Measurements from ENCODE around the gene THSD4. TPM values are rescaled to one million over a fixed set of nuclear protein-coding genes. Genes with fewer than 3 reads are reported as not detected.

THSD4 gene
- total RNA-seq, 5 donors from 2014 or later (not counting 1 experiment from before 2014, with no cell fraction given): 0.03 to 0.23 (median 0.18) TPM; not detected in 2

- ATAC-seq (replicated peaks in 1 of 4) (no peak), DNase-seq (no peak)
Measured at GRCh38 chr15:71515375-71516186, 400.3 kb downstream of the THSD4 start.

GRCh38 chr15:71517751-71518150 is 402.5 kb downstream of the THSD4 start:
- DNase-seq (no peak), ATAC-seq (replicated peaks in 1 of 4) (no peak)
- Histone ChIP-seq H3K27me3 (replicated peaks in 1 of 2; ENCODE audit: control insufficient read depth in 2 of 2, extremely low read depth in 1 of 2, insufficient read depth in 2 of 2, low read length in 1 of 2) (no peaks in the 10 kb centered on the region), H3K9me3 (no peaks in the 10 kb centered on the region), H3K4me3 (ENCODE audit: control insufficient read depth in 1 of 2, extremely low read depth in 1 of 2, low read length in 1 of 2) (no peak overlapping the region), H3K36me3 (ENCODE audit: control insufficient read depth in 2 of 2, extremely low read depth in 1 of 2, insufficient read depth in 1 of 2, low read length in 1 of 2) (no peaks in the 10 kb centered on the region), H3K4me1 (ENCODE audit: control insufficient read depth in 1 of 2, extremely low read depth in 1 of 2, insufficient read depth in 2 of 2, low read length in 2 of 2) (no peaks in the 10 kb centered on the region), H3K27ac (ENCODE audit: low read length) (no peak overlapping the region)
- Mint-ChIP-seq H3K36me3 (no peaks in the 10 kb centered on the region), H3K27ac (no peak overlapping the region), H3K4me3 (no peak overlapping the region), H3K4me1 (no peaks in the 10 kb centered on the region), H3K9me3 (no peaks in the 10 kb centered on the region), H3K27me3 (peaks cover 13 to 55% of the 10 kb centered on the region in 2 donors)
- ChIA-PET CTCF (no interaction called here), POLR2A (no interaction called here)

More at GRCh38 chr15:71515375-71516186, 400.3 kb downstream of the THSD4 start:
- no peaks in the 10 kb centered on the region for H3K36me3 Mint-ChIP-seq
- no peaks in the 10 kb centered on the region for H3K27me3 ChIP-seq (replicated peaks in 1 of 2; ENCODE audit: control insufficient read depth in 2 of 2, extremely low read depth in 1 of 2, insufficient read depth in 2 of 2, low read length in 1 of 2)
- H3K4me3 ChIP-seq (ENCODE audit: control insufficient read depth in 1 of 2, extremely low read depth in 1 of 2, low read length in 1 of 2): no peak overlapping the region
- H3K4me1 Mint-ChIP-seq: no peaks in the 10 kb centered on the region
- H3K27me3 Mint-ChIP-seq: peaks cover 15 to 43% of the 10 kb centered on the region in 2 donors
- POLR2A ChIA-PET: no interaction called here
- no peak overlapping the region for H3K27ac Mint-ChIP-seq
- CTCF ChIA-PET: no interaction called here
- H3K4me1 ChIP-seq (ENCODE audit: control insufficient read depth in 1 of 2, extremely low read depth in 1 of 2, insufficient read depth in 2 of 2, low read length in 2 of 2): no peaks in the 10 kb centered on the region
- no peak overlapping the region for H3K4me3 Mint-ChIP-seq
- no peaks in the 10 kb centered on the region for H3K36me3 ChIP-seq (ENCODE audit: control insufficient read depth in 2 of 2, extremely low read depth in 1 of 2, insufficient read depth in 1 of 2, low read length in 1 of 2)
- no peaks in the 10 kb centered on the region for H3K9me3 Mint-ChIP-seq
- 41% methylated on average over 5 of the region's 10 CpGs for WGBS (ENCODE audit: insufficient coverage)
- H3K27ac ChIP-seq (ENCODE audit: low read length): no peak overlapping the region
- H3K9me3 ChIP-seq: no peaks in the 10 kb centered on the region

DNA sequence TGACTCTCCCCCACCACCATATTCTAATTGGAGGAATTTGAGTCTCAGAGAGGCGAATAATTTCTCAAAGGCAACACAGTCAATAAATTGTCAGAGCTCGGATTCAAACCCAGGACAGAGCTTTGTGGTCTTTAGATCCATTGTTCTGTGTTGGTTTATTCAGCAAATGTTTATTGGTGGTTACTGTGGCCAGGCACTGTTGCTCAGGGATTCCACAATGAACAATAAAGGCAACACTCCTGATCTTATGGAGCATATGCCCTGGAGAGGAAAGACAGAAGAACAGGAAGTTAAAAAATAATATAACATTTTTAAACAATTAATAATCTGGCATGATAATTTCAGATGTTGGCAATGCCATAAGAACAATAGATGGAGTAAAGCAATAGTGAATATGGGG is 403.4 kb downstream of the THSD4 start:
- ChIA-PET POLR2A (no interaction called here), CTCF (no interaction called here)
- Histone ChIP-seq H3K27me3 (replicated peaks in 1 of 2; ENCODE audit: control insufficient read depth in 2 of 2, extremely low read depth in 1 of 2, insufficient read depth in 2 of 2, low read length in 1 of 2) (no peaks in the 10 kb centered on the region), H3K4me1 (ENCODE audit: control insufficient read depth in 1 of 2, extremely low read depth in 1 of 2, insufficient read depth in 2 of 2, low read length in 2 of 2) (no peaks in the 10 kb centered on the region), H3K27ac (ENCODE audit: low read length) (no peak overlapping the region), H3K9me3 (no peaks in the 10 kb centered on the region), H3K4me3 (ENCODE audit: control insufficient read depth in 1 of 2, extremely low read depth in 1 of 2, low read length in 1 of 2) (no peak overlapping the region), H3K36me3 (ENCODE audit: control insufficient read depth in 2 of 2, extremely low read depth in 1 of 2, insufficient read depth in 1 of 2, low read length in 1 of 2) (no peaks in the 10 kb centered on the region)
- H3K9me3 Mint-ChIP-seq: no peaks in the 10 kb centered on the region
- H3K4me3 Mint-ChIP-seq: no peak overlapping the region
- H3K4me1 Mint-ChIP-seq: no peaks in the 10 kb centered on the region
- H3K27ac Mint-ChIP-seq: no peak overlapping the region
- peaks cover 15 to 53% of the 10 kb centered on the region in 2 donors for H3K27me3 Mint-ChIP-seq
- no peaks in the 10 kb centered on the region for H3K36me3 Mint-ChIP-seq
- ATAC-seq (replicated peaks in 1 of 4): no peak
- WGBS (ENCODE audit: insufficient coverage): no CpG with 5 or more reads among the region's 2 CpGs
- DNase-seq: no peak

DNA sequence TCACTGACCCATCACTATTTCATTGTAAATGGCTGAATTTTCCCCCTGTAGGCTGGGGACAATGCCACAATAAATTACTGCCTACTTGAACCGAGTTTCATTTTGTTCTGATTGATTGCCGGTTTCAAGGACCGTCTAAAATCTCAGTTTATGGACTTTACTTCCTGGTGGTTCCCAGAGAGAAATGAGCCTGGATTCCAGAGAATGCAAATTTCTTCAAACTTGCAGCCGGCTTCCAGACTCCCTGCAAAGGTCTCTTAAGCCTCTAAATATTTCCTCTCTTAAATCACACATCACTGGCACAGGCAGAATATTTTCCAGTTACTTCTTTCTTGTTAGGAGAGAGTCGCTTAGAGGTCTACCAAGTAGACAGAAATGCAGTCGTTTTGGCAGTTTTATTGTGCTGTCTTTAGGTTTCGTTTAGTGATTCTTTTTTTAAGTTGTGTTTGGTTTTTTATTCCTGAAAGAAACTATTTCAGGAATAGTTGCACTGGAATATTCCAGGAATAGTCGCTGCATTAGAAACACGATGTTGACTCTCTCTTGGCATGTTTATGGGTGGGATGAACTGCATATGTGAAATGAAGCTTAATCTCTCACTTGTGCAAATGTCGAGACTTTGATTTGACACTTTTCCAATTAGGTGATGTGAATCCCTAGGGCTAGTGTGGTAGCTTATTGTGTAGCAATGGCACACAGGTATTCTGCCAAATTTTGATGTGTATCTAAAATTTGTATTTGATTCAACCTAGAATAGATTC is 411.0 kb downstream of the THSD4 start:
- Histone ChIP-seq H3K4me1 (ENCODE audit: control insufficient read depth in 1 of 2, extremely low read depth in 1 of 2, insufficient read depth in 2 of 2, low read length in 2 of 2) (no peaks in the 10 kb centered on the region), H3K27ac (ENCODE audit: low read length) (no peak overlapping the region), H3K27me3 (replicated peaks in 1 of 2; ENCODE audit: control insufficient read depth in 2 of 2, extremely low read depth in 1 of 2, insufficient read depth in 2 of 2, low read length in 1 of 2) (peaks cover 0 to 6% of the 10 kb centered on the region in 2 experiments), H3K4me3 (ENCODE audit: control insufficient read depth in 1 of 2, extremely low read depth in 1 of 2, low read length in 1 of 2) (no peak overlapping the region), H3K9me3 (no peaks in the 10 kb centered on the region), H3K36me3 (ENCODE audit: control insufficient read depth in 2 of 2, extremely low read depth in 1 of 2, insufficient read depth in 1 of 2, low read length in 1 of 2) (no peaks in the 10 kb centered on the region)
- Mint-ChIP-seq H3K4me3 (no peak overlapping the region), H3K4me1 (no peaks in the 10 kb centered on the region), H3K9me3 (no peaks in the 10 kb centered on the region), H3K27me3 (peaks cover 33 to 55% of the 10 kb centered on the region in 2 donors), H3K27ac (no peak overlapping the region), H3K36me3 (no peaks in the 10 kb centered on the region)
- ChIA-PET CTCF (no interaction called here), POLR2A (no interaction called here)
- WGBS (ENCODE audit: insufficient coverage): 49% methylated on average over 5 of the region's 10 CpGs
- ATAC-seq (replicated peaks in 1 of 4) (no peak), DNase-seq (no peak)

GRCh38 chr15:71529361-71529760 is 414.1 kb downstream of the THSD4 start:
- no peaks in the 10 kb centered on the region for H3K4me1 Mint-ChIP-seq
- CTCF ChIA-PET: no interaction called here
- H3K27ac ChIP-seq (ENCODE audit: low read length): no peak overlapping the region
- no peaks in the 10 kb centered on the region for H3K9me3 ChIP-seq
- no peak overlapping the region for H3K4me3 Mint-ChIP-seq
- no peaks in the 10 kb centered on the region for H3K4me1 ChIP-seq (ENCODE audit: control insufficient read depth in 1 of 2, extremely low read depth in 1 of 2, insufficient read depth in 2 of 2, low read length in 2 of 2)
- no peaks in the 10 kb centered on the region for H3K36me3 ChIP-seq (ENCODE audit: control insufficient read depth in 2 of 2, extremely low read depth in 1 of 2, insufficient read depth in 1 of 2, low read length in 1 of 2)
- POLR2A ChIA-PET: no interaction called here
- peaks cover 0 to 6% of the 10 kb centered on the region in 2 experiments for H3K27me3 ChIP-seq (replicated peaks in 1 of 2; ENCODE audit: control insufficient read depth in 2 of 2, extremely low read depth in 1 of 2, insufficient read depth in 2 of 2, low read length in 1 of 2)
- ATAC-seq (replicated peaks in 1 of 4): no peak
- WGBS (ENCODE audit: insufficient coverage): no CpG with 5 or more reads among the region's 1 CpG
- H3K27ac Mint-ChIP-seq: no peak overlapping the region
- H3K36me3 Mint-ChIP-seq: no peaks in the 10 kb centered on the region
- DNase-seq: no peak
- peaks cover 0 to 11% (median 9%) of the 10 kb centered on the region in 3 donors for H3K9me3 Mint-ChIP-seq
- no peak overlapping the region for H3K4me3 ChIP-seq (ENCODE audit: control insufficient read depth in 1 of 2, extremely low read depth in 1 of 2, low read length in 1 of 2)
- H3K27me3 Mint-ChIP-seq: peaks cover 28 to 42% of the 10 kb centered on the region in 2 donors

DNA sequence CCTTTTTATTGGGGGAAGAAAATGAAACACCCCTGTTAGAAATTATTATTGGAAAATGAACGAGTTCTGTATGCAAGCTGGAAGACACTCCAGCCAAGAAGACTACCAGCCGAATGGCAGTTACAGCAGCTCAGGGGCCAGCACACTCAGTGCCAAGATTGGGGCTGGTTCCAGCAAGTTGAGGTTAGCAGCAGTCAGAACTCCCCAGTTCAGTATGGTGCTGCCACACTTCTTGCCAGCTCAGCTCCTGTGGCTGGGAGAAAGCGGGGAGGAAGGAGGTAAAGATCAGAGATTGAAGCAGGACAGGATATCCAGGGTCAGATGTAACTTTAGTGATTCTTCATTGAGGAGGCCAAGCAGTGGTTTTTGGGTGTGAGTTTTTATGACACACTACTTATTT is 414.8 kb downstream of the THSD4 start:
- no peak overlapping the region for H3K4me3 Mint-ChIP-seq
- no peaks in the 10 kb centered on the region for H3K4me1 Mint-ChIP-seq
- Histone ChIP-seq H3K27ac (ENCODE audit: low read length) (no peak overlapping the region), H3K9me3 (no peaks in the 10 kb centered on the region), H3K4me1 (ENCODE audit: control insufficient read depth in 1 of 2, extremely low read depth in 1 of 2, insufficient read depth in 2 of 2, low read length in 2 of 2) (no peaks in the 10 kb centered on the region), H3K27me3 (replicated peaks in 1 of 2; ENCODE audit: control insufficient read depth in 2 of 2, extremely low read depth in 1 of 2, insufficient read depth in 2 of 2, low read length in 1 of 2) (peaks cover 0 to 6% of the 10 kb centered on the region in 2 experiments), H3K4me3 (ENCODE audit: control insufficient read depth in 1 of 2, extremely low read depth in 1 of 2, low read length in 1 of 2) (no peak overlapping the region), H3K36me3 (ENCODE audit: control insufficient read depth in 2 of 2, extremely low read depth in 1 of 2, insufficient read depth in 1 of 2, low read length in 1 of 2) (no peaks in the 10 kb centered on the region)
- H3K27me3 Mint-ChIP-seq: peaks cover 28 to 41% of the 10 kb centered on the region in 2 donors
- H3K36me3 Mint-ChIP-seq: no peaks in the 10 kb centered on the region
- CTCF ChIA-PET: no interaction called here
- peaks cover 0 to 13% (median 9%) of the 10 kb centered on the region in 3 donors for H3K9me3 Mint-ChIP-seq
- WGBS (ENCODE audit: insufficient coverage): 33% methylated on average over 1 of the region's 3 CpGs
- ATAC-seq (replicated peaks in 1 of 4): no peak
- POLR2A ChIA-PET: no interaction called here
- no peak for DNase-seq
- no peak overlapping the region for H3K27ac Mint-ChIP-seq

All from T-cell (primary cell).